PFSK-1 (cell line): ENCODE measurements around the gene FAM83D.

ENCODE experiments used
- POLR2AphosphoS5 ChIP-seq: IDR thresholded peaks from 2 replicates; pipeline ENCODE4 v1.6.1; 2012; ENCODE audit warnings: low read depth, mild to moderate bottlenecking, control low read depth, low read length, moderate library complexity
- SIN3A ChIP-seq: IDR thresholded peaks from 2 replicates; pipeline ENCODE4 v1.6.1; 2012; ENCODE audit warnings: mild to moderate bottlenecking, low read length, moderate library complexity, borderline replicate concordance; ENCODE audit not compliant: insufficient read depth
- TAF1 ChIP-seq: IDR thresholded peaks from 2 replicates; pipeline ENCODE4 v1.6.1; 2012; ENCODE audit warnings: low read length, control low read depth, borderline replicate concordance; ENCODE audit not compliant: insufficient read depth

GRCh38 chr20:38893056-38893564, 33.1 kb upstream of the FAM83D start:
- no peak for TF ChIP-seq TAF1
- no peak for TF ChIP-seq POLR2AphosphoS5
- TF ChIP-seq SIN3A, result no peak
